AG04449 (cell line): ENCODE results near the gene CHRM4.
A peak's percentile ranks its signal among the peaks of the same experiment; 100 is the strongest.
"Not testable (repeated sequence)": the region's sequence is repeated elsewhere in the genome, so short reads cannot be mapped to it uniquely, and the experiment has no call there.

ENCODE experiments used
- CTCF ChIA-PET: fragments of 350-600 bp; formaldehyde crosslinking; extraction: SDS; loops from one replicate; lab custom pipeline; 2021; ENCODE audit warnings: antibody characterized with exemption; lab: Yijun Ruan, JAX
- POLR2A ChIA-PET: fragments of 400-600, 350-600 bp; formaldehyde crosslinking; extraction: SDS; loops from one replicate; lab custom pipeline; 2020; ENCODE audit warnings: antibody characterized with exemption, inconsistent platforms; lab: Yijun Ruan, JAX
- DNase-seq: peaks from one replicate; pipeline ENCODE4 v3.0.0-alpha.2; 2010; ENCODE audit warnings: low read depth, low spot score
- H3K4me3 ChIP-seq: 2 replicates; pipeline ENCODE4 v1.5.1; 2011; ENCODE audit warnings: low read depth, mild to moderate bottlenecking, control low read depth, low read length
- CTCF ChIP-seq: IDR thresholded peaks from one replicate; pipeline ENCODE4 v1.5.1; 2011; ENCODE audit warnings: mild to moderate bottlenecking, moderate library complexity, low read length, control low read depth, inconsistent platforms; ENCODE audit not compliant: insufficient read depth; ENCODE audit errors: missing control alignments

Gene CHRM4

GRCh38 chr11:46381819-46382645, 9.5 kb downstream of the CHRM4 start:
- H3K4me3 ChIP-seq: peak overlapping the region; percentile 64
- ChIA-PET POLR2A (no interaction called here), CTCF (interaction anchor here (0.6 to 2.4 kb wide), 11 partner anchors 10 to 275 kb away, joined by 3 to 32 read pairs (median 5); partner anchors contain the start of gene CHRM4)
- DNase-seq: no peak
- TF ChIP-seq CTCF: no peak

- POLR2A ChIA-PET: no interaction called here
- no peak for TF ChIP-seq CTCF
- no peak for DNase-seq
- CTCF ChIA-PET: interaction anchor here (1.0 kb wide), 1 partner anchor 155 kb away, joined by 3 read pairs; no protein-coding TSS in a partner anchor
- peak within 1 kb of the TSS; percentile 64 for H3K4me3 ChIP-seq
These were observed 10.3 kb downstream of the CHRM4 start, which contains the start of gene MDK for GRCh38 chr11:46381048-46381818. Gene MDK, plus strand, starts transcription at chr11:46381669. Its CDS starts 389 bp downstream, at chr11:46382058.

- ChIA-PET POLR2A (no interaction called here), CTCF (no interaction called here)
- TF ChIP-seq CTCF: no peak
- no peak for DNase-seq
- peak overlapping the region; percentile 54 for H3K4me3 ChIP-seq
These were observed 11.1 kb downstream of the CHRM4 start for GRCh38 chr11:46380340-46381047.

GRCh38 chr11:46379482-46380293, 11.9 kb downstream of the CHRM4 start:
- H3K4me3 ChIP-seq, DNase-seq, POLR2A ChIA-PET: not testable (repeated sequence)
- CTCF ChIA-PET: interaction anchor here (2.3 to 4.5 kb wide), 3 partner anchors 10 to 14 kb away, joined by 15 to 35 read pairs (median 24); no protein-coding TSS in a partner anchor

GRCh38 chr11:46378811-46379481, 12.6 kb downstream of the CHRM4 start:
- no peak for TF ChIP-seq CTCF
- CTCF ChIA-PET: interaction anchor here (1.1 to 4.5 kb wide), 5 partner anchors 10 to 150 kb away, joined by 3 to 35 read pairs (median 15); no protein-coding TSS in a partner anchor
- no peak overlapping the region for H3K4me3 ChIP-seq
- no peak for DNase-seq
- POLR2A ChIA-PET: no interaction called here
